ENCODE results near the gene UBA3. TPM values are rescaled to one million over a fixed set of nuclear protein-coding genes. Genes with fewer than 3 reads are reported as not detected.

Gene UBA3
- polyA plus RNA-seq, 3 donors: 77.1 to 88.5 (median 81.7) TPM

DNA sequence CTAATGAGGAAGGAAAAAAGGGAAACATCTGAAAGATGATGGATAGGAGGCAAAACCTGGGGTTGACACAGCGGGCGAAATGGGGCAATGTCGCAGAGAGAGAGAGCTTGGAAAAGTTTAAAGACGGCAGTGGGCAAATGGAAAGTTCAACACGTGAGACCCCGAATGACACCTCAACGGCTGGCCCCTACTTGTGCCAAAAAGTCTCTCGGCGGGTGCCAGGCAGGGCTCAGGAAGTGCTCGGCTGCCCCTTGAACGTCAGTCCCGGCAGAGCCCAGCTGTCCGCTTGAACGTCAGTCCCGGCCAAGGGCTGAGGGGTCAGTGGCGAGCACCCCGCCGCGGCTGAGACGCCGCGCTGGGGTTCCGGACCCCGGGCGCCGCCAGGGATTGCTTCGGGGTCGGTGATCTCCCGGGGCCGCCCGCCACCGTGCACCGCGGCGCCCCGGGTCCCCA, 67.3 kb downstream of the UBA3 start:
- Mint-ChIP-seq H3K36me3 (peaks cover 21 to 30% of the 10 kb centered on the region in 2 donors), H3K4me1 (peaks cover 12% of the 10 kb centered on the region), H3K9me3 (no peaks in the 10 kb centered on the region), H3K27me3 (ENCODE audit: low read depth in 3 of 3) (peaks cover 2 to 4% (median 2%) of the 10 kb centered on the region in 3 donors), H3K27ac (peak overlapping the region in 4 of 7 donors; percentile 37 to 68 (median 61)), H3K4me3 (peak overlapping the region; percentile 87 to 96)
- peak overlapping the region; percentile 65 to 87 (median 85) for H3K4me3 ChIP-seq (replicated peaks in 1 of 3; ENCODE audit: low read depth in 2 of 3, low read length in 3 of 3)
- peak overlapping the region; percentile 95 for H2AFZ ChIP-seq (ENCODE audit: insufficient read depth, low read depth, low read length, poor library complexity, severe bottlenecking)
- DNase-seq: peak; percentile 18 to 31 (median 30)
- H3K4me2 ChIP-seq (replicated peaks; ENCODE audit: extremely low read depth, low read length, poor library complexity, severe bottlenecking): peak overlapping the region; percentile 85
- TF ChIP-seq CTCF (IDR thresholded peaks at IDR 0.05): no peak
- no peaks in the 10 kb centered on the region for H3K27me3 ChIP-seq (ENCODE audit: control insufficient read depth in 2 of 2, insufficient read depth in 2 of 2, low read length in 2 of 2)
- peaks cover 3 to 34% of the 10 kb centered on the region in 2 donors for H3K36me3 ChIP-seq (replicated peaks in 1 of 2; ENCODE audit: control insufficient read depth in 1 of 2, insufficient read depth in 2 of 2, low read length in 2 of 2)
- H3K9ac ChIP-seq (ENCODE audit: insufficient read depth, low read length, poor library complexity, severe bottlenecking): peak overlapping the region; percentile 75
- H3K27ac ChIP-seq (ENCODE audit: low read depth in 1 of 2, low read length in 2 of 2): no peak overlapping the region
- intact Hi-C loops (cut with micrococcal nuclease): no loop called here
- no peaks in the 10 kb centered on the region for H3K79me2 ChIP-seq (ENCODE audit: insufficient read depth, low read length)
- H3K4me1 ChIP-seq (ENCODE audit: control insufficient read depth in 1 of 2, insufficient read depth in 2 of 2, low read length in 2 of 2): peaks cover 9 to 14% of the 10 kb centered on the region in 2 donors
- H3K9me3 ChIP-seq (replicated peaks in 1 of 2; ENCODE audit: control insufficient read depth in 1 of 2, insufficient read depth in 1 of 2, low read length in 2 of 2): no peaks in the 10 kb centered on the region
- no peaks in the 10 kb centered on the region for H4K20me1 ChIP-seq (ENCODE audit: insufficient read depth, low read length)
- WGBS (ENCODE audit: insufficient coverage): 2% methylated on average over 36 of the region's 36 CpGs

- no peaks in the 10 kb centered on the region for H3K9me3 Mint-ChIP-seq
- H3K27me3 Mint-ChIP-seq (ENCODE audit: low read depth in 3 of 3): peaks cover 2 to 4% (median 2%) of the 10 kb centered on the region in 3 donors
- no peak for TF ChIP-seq CTCF (IDR thresholded peaks at IDR 0.05)
- intact Hi-C loops (cut with micrococcal nuclease): no loop called here
- Histone ChIP-seq H4K20me1 (ENCODE audit: insufficient read depth, low read length) (no peaks in the 10 kb centered on the region), H3K9ac (ENCODE audit: insufficient read depth, low read length, poor library complexity, severe bottlenecking) (no peak overlapping the region), H2AFZ (ENCODE audit: insufficient read depth, low read depth, low read length, poor library complexity, severe bottlenecking) (peak overlapping the region; percentile 95), H3K4me3 (replicated peaks in 1 of 3; ENCODE audit: low read depth in 2 of 3, low read length in 3 of 3) (peak overlapping the region in 2 of 3 experiments; percentile 85 to 87), H3K27ac (ENCODE audit: low read depth in 1 of 2, low read length in 2 of 2) (no peak overlapping the region), H3K9me3 (replicated peaks in 1 of 2; ENCODE audit: control insufficient read depth in 1 of 2, insufficient read depth in 1 of 2, low read length in 2 of 2) (no peaks in the 10 kb centered on the region), H3K79me2 (ENCODE audit: insufficient read depth, low read length) (no peaks in the 10 kb centered on the region), H3K4me2 (replicated peaks; ENCODE audit: extremely low read depth, low read length, poor library complexity, severe bottlenecking) (peak overlapping the region; percentile 85), H3K27me3 (ENCODE audit: control insufficient read depth in 2 of 2, insufficient read depth in 2 of 2, low read length in 2 of 2) (no peaks in the 10 kb centered on the region), H3K36me3 (replicated peaks in 1 of 2; ENCODE audit: control insufficient read depth in 1 of 2, insufficient read depth in 2 of 2, low read length in 2 of 2) (peaks cover 0 to 29% of the 10 kb centered on the region in 2 donors), H3K4me1 (ENCODE audit: control insufficient read depth in 1 of 2, insufficient read depth in 2 of 2, low read length in 2 of 2) (peaks cover 9 to 14% of the 10 kb centered on the region in 2 donors)
- WGBS (ENCODE audit: insufficient coverage): 93% methylated on average over 15 of the region's 22 CpGs
- peaks cover 18 to 27% of the 10 kb centered on the region in 2 donors for H3K36me3 Mint-ChIP-seq
- H3K27ac Mint-ChIP-seq: peak overlapping the region in 2 of 7 donors; percentile 20 to 65
- DNase-seq: no peak
- peaks cover 12% of the 10 kb centered on the region for H3K4me1 Mint-ChIP-seq
- H3K4me3 Mint-ChIP-seq: peak overlapping the region; percentile 87 to 96
These were observed 67.9 kb downstream of the UBA3 start for GRCh38 chr3:69012100-69012799.
